ENCODE data around the gene GPR161. TPM values are rescaled to one million over a fixed set of nuclear protein-coding genes. Genes with fewer than 3 reads are reported as not detected.
A peak's percentile ranks its signal among the peaks of the same experiment; 100 is the strongest.

The GPR161 gene
- total and polyA plus RNA-seq, 8 donors: 1.1 to 8.1 (median 4.2) TPM

- WGBS, 5 donors: 28 to 70% (median 64%) methylated on average over 3 to 7 of the region's 7 CpGs
- H3K27ac ChIP-seq: peak overlapping the region; percentile 36 to 67 (median 44)
- H3K4me3 ChIP-seq: no peak overlapping the region
- H3K36me3 ChIP-seq: no peaks in the 10 kb centered on the region
- H3K9me3 ChIP-seq: no peaks in the 10 kb centered on the region
- DNase-seq: peak; percentile 37 to 68
- intact Hi-C loops (cut with DNase I; ENCODE audit: low total_unique reads): no loop called here
- TF ChIP-seq POLR2AphosphoS5 (IDR thresholded peaks at IDR 0.05) (peak in 2 of 3 donors; percentile 21 to 67), CTCF (IDR thresholded peaks at IDR 0.05) (no peak)
- no peaks in the 10 kb centered on the region for H3K27me3 ChIP-seq
- H3K4me1 ChIP-seq: peaks cover 0 to 18% (median 8%) of the 10 kb centered on the region in 4 donors
These were observed 15.2 kb downstream of the GPR161 start for GRCh38 chr1:168121401-168122011.

- no peak overlapping the region for H3K27ac ChIP-seq
- intact Hi-C loops (cut with DNase I; ENCODE audit: low total_unique reads): no loop called here
- no peaks in the 10 kb centered on the region for H3K9me3 ChIP-seq
- H3K27me3 ChIP-seq: no peaks in the 10 kb centered on the region
- WGBS, 5 donors: 91 to 100% (median 93%) methylated on average over 1 to 4 of the region's 4 CpGs
- H3K4me3 ChIP-seq: no peak overlapping the region
- H3K4me1 ChIP-seq: peaks cover 0 to 19% (median 11%) of the 10 kb centered on the region in 4 donors
- TF ChIP-seq CTCF (IDR thresholded peaks at IDR 0.05) (no peak), EP300 (IDR thresholded peaks at IDR 0.05) (no peak), POLR2AphosphoS5 (IDR thresholded peaks at IDR 0.05) (no peak), POLR2A (IDR thresholded peaks at IDR 0.05) (no peak)
- no peaks in the 10 kb centered on the region for H3K36me3 ChIP-seq
- DNase-seq: no peak
These were observed 17.0 kb downstream of the GPR161 start for GRCh38 chr1:168119750-168120149.

GRCh38 chr1:168116327-168116799, 20.4 kb downstream of the GPR161 start:
- 28 to 60% (median 40%) methylated on average over 6 of the region's 6 CpGs for WGBS, 5 donors
- H3K4me1 ChIP-seq: peaks cover 0 to 12% (median 6%) of the 10 kb centered on the region in 4 donors
- TF ChIP-seq EP300 (IDR thresholded peaks at IDR 0.05) (no peak), POLR2A (IDR thresholded peaks at IDR 0.05) (no peak)
- intact Hi-C loops (cut with DNase I; ENCODE audit: low total_unique reads): no loop called here
- no peak overlapping the region for H3K4me3 ChIP-seq
- H3K27me3 ChIP-seq: no peaks in the 10 kb centered on the region
- H3K36me3 ChIP-seq: no peaks in the 10 kb centered on the region
- peak; percentile 31 to 65 for DNase-seq
- H3K9me3 ChIP-seq: no peaks in the 10 kb centered on the region
- no peak overlapping the region for H3K27ac ChIP-seq

- 66 to 91% (median 83%) methylated on average over 6 of the region's 6 CpGs for WGBS, 5 donors
- Histone ChIP-seq H3K36me3 (peaks cover 0 to 3% (median 0%) of the 10 kb centered on the region in 4 donors), H3K27ac (no peak overlapping the region), H3K9me3 (no peaks in the 10 kb centered on the region), H3K4me1 (peaks cover 0 to 6% (median 3%) of the 10 kb centered on the region in 4 donors), H3K4me3 (no peak overlapping the region), H3K27me3 (no peaks in the 10 kb centered on the region)
- DNase-seq: no peak
- intact Hi-C loops (cut with DNase I; ENCODE audit: low total_unique reads): no loop called here
- TF ChIP-seq POLR2AphosphoS5 (IDR thresholded peaks at IDR 0.05): no peak
- no peak for TF ChIP-seq EP300 (IDR thresholded peaks at IDR 0.05)
- TF ChIP-seq POLR2A (IDR thresholded peaks at IDR 0.05): no peak
- no peak for TF ChIP-seq CTCF (IDR thresholded peaks at IDR 0.05)
These were observed 21.9 kb downstream of the GPR161 start for GRCh38 chr1:168114845-168115244.

- Histone ChIP-seq H3K4me1 (peaks cover 0 to 6% (median 3%) of the 10 kb centered on the region in 4 donors), H3K27me3 (no peaks in the 10 kb centered on the region), H3K36me3 (peaks cover 0 to 9% (median 0%) of the 10 kb centered on the region in 4 donors), H3K4me3 (no peak overlapping the region), H3K9me3 (no peaks in the 10 kb centered on the region), H3K27ac (no peak overlapping the region)
- DNase-seq: peak in 1 of 2 donors; percentile 65
- intact Hi-C loops (cut with DNase I; ENCODE audit: low total_unique reads): no loop called here
- TF ChIP-seq EP300 (IDR thresholded peaks at IDR 0.05) (no peak), POLR2AphosphoS5 (IDR thresholded peaks at IDR 0.05) (no peak), CTCF (IDR thresholded peaks at IDR 0.05) (no peak), POLR2A (IDR thresholded peaks at IDR 0.05) (no peak)
- WGBS, 5 donors: 86 to 95% (median 92%) methylated on average over 6 of the region's 6 CpGs
These were observed 23.9 kb downstream of the GPR161 start for GRCh38 chr1:168112673-168113305.
